PC-9 (cell line): ENCODE data around the gene C1QTNF1.

Experiments used
- CTCF ChIP-seq: fragments of 200-600 bp; sonication (generic); conservative IDR thresholded peaks from 2 replicates; pipeline ENCODE4 v1.6.1; 2017; ENCODE audit warnings: mixed run types, antibody characterized with exemption, mild to moderate bottlenecking, moderate library complexity
- EZH2 ChIP-seq: fragments of 200-600 bp; sonication (generic); IDR thresholded peaks from 2 replicates; pipeline ENCODE4 v1.8.0; 2017; ENCODE audit warnings: antibody characterized with exemption, low read depth

GRCh38 chr17:79080761-79081290 is 56.9 kb downstream of the C1QTNF1 start:
- TF ChIP-seq CTCF (no peak), EZH2 (no peak)
